Neuron (in vitro differentiated cells): ENCODE measurements around the gene ACACA.
"Not testable (repeated sequence)": the region's sequence is repeated elsewhere in the genome, so short reads cannot be mapped to it uniquely, and the experiment has no call there.

Experiments used
- H2AFZ ChIP-seq: one replicate; pipeline ENCODE4 v1.6.1; 2013; ENCODE audit warnings: low read depth, mild to moderate bottlenecking, inconsistent platforms, low read length, moderate library complexity
- H3K27me3 ChIP-seq: one replicate; pipeline ENCODE4 v1.6.1; 2013; ENCODE audit warnings: low read length; ENCODE audit not compliant: insufficient read depth
- H3K36me3 ChIP-seq: one replicate; pipeline ENCODE4 v1.6.1; 2013; ENCODE audit warnings: low read length; ENCODE audit not compliant: insufficient read depth
- H3K4me1 ChIP-seq: one replicate; pipeline ENCODE4 v1.6.1; 2013; ENCODE audit warnings: low read length; ENCODE audit not compliant: insufficient read depth
- H3K4me3 ChIP-seq: 2 replicates; pipeline ENCODE4 v1.5.1; 2013; ENCODE audit warnings: mild to moderate bottlenecking, low read length, moderate library complexity
- H3K9me3 ChIP-seq: one replicate; pipeline ENCODE4 v1.6.1; 2013; ENCODE audit warnings: low read length

Gene ACACA

DNA sequence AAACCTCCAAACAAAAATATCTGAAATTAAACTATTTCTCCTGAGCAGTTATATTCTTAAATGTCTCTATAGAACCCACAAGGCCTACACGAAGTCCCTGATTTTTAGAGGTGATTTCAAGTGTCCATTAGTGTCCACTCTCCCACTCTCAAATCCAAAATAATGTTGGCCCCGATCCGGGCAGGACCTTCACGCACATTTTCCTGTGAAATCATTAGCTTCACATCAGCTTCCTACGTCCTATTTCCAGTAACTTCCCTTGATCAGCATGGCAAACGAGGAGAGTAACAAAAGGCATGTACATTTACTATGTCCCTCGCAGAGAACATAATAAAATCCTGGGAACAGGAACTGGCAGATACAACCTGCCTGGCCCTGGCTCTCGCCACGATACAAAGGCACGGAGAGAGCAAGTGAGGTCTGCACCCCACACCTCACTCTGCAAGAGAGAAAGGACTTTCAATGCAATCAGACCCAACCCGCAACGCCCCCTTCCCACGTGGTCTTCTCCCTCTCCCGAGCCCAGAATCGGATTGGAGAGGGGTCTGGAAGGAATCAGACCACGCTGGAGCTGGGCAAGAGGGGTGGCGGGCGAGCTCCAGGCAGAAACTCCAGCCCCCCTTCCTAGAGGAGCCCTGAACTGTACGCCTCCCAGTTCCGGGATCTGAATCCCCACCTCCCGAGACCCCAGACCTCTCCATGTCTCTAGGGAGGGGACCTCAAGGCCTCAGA is 48.4 kb downstream of the ACACA start:
- peak overlapping the region; percentile 66 for H2AFZ ChIP-seq
- peaks cover 11% of the 10 kb centered on the region for H3K36me3 ChIP-seq
- H3K9me3 ChIP-seq = no peaks in the 10 kb centered on the region
- peaks cover 21% of the 10 kb centered on the region for H3K4me1 ChIP-seq
- peak overlapping the region; percentile 52 for H3K4me3 ChIP-seq
- H3K27me3 ChIP-seq = no peaks in the 10 kb centered on the region

GRCh38 chr17:37356796-37357569 is 49.7 kb downstream of the ACACA start:
- H3K27me3 ChIP-seq, H3K9me3 ChIP-seq, H2AFZ ChIP-seq: not testable (repeated sequence)
- Histone ChIP-seq H3K4me1 (peaks cover 21% of the 10 kb centered on the region), H3K36me3 (peaks cover 21% of the 10 kb centered on the region), H3K4me3 (peak overlapping the region; percentile 52)

DNA sequence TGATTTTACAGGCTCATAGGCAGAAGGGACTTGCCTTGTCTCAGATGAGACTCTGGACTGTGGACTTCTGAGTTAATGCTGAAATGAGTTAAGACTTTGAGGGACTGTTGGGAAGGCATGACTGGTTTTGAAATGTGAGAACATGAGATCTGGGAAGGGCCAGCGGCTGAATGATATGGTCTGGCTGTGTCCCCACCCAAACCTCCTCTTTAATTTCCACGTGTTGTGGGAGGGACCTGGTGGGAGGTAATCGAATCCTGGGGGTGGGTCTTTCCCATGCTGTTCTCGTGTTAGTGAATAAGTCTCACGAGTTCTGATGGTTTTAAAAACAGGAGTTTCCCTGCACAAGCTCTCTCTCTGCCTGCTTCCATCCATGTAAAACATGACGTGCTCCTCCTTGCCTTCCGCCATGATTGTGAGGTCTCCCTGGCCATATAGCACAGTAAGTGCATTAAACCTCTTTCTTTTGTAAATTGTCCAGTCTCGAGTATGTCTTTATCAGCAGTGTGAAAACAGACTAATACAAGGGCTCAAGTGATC is 59.7 kb downstream of the ACACA start:
- peaks cover 13% of the 10 kb centered on the region for H3K36me3 ChIP-seq
- not testable (repeated sequence) for H3K9me3 ChIP-seq, H2AFZ ChIP-seq, H3K4me1 ChIP-seq, H3K27me3 ChIP-seq, H3K4me3 ChIP-seq

GRCh38 chr17:37344519-37344918 is 62.1 kb downstream of the ACACA start:
- H3K27me3 ChIP-seq = no peaks in the 10 kb centered on the region
- no peak overlapping the region for H2AFZ ChIP-seq
- no peaks in the 10 kb centered on the region for H3K9me3 ChIP-seq
- no peaks in the 10 kb centered on the region for H3K4me1 ChIP-seq
- no peak overlapping the region for H3K4me3 ChIP-seq
- H3K36me3 ChIP-seq = peaks cover 9% of the 10 kb centered on the region

- Histone ChIP-seq H3K9me3 (no peaks in the 10 kb centered on the region), H3K36me3 (peaks cover 6% of the 10 kb centered on the region), H3K27me3 (no peaks in the 10 kb centered on the region), H3K4me3 (no peak overlapping the region), H2AFZ (no peak overlapping the region), H3K4me1 (no peaks in the 10 kb centered on the region)
Measured at GRCh38 chr17:37342589-37342988, 64.0 kb downstream of the ACACA start.

DNA sequence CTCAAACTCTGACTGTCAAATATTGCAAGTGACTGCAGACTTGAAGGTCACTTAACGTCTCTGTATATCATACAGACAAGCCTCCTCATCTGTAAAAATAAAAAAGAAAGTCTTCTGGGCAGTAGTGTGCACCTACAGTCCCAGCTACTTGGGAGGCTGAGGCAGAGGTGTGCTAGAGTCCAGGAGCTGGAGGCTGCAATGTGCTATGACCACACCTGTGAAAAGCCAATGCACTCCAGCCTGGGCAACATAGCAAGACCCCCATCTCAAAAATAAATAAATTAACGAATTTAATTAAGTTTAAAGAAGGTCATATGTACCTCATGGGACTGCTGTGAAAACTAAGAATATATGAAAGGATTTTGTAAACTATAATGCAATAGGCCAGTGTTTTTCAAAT is 65.8 kb downstream of the ACACA start:
- H3K4me3 ChIP-seq = no peak overlapping the region
- no peak overlapping the region for H2AFZ ChIP-seq
- no peaks in the 10 kb centered on the region for H3K9me3 ChIP-seq
- no peaks in the 10 kb centered on the region for H3K27me3 ChIP-seq
- H3K36me3 ChIP-seq = peaks cover 21% of the 10 kb centered on the region
- no peaks in the 10 kb centered on the region for H3K4me1 ChIP-seq

- peaks cover 14% of the 10 kb centered on the region for H3K36me3 ChIP-seq
- no peak overlapping the region for H3K4me3 ChIP-seq
- H3K27me3 ChIP-seq = no peaks in the 10 kb centered on the region
- no peaks in the 10 kb centered on the region for H3K4me1 ChIP-seq
- H2AFZ ChIP-seq = no peak overlapping the region
- H3K9me3 ChIP-seq = no peaks in the 10 kb centered on the region
Measured at GRCh38 chr17:37339321-37339720, 67.3 kb downstream of the ACACA start.

DNA sequence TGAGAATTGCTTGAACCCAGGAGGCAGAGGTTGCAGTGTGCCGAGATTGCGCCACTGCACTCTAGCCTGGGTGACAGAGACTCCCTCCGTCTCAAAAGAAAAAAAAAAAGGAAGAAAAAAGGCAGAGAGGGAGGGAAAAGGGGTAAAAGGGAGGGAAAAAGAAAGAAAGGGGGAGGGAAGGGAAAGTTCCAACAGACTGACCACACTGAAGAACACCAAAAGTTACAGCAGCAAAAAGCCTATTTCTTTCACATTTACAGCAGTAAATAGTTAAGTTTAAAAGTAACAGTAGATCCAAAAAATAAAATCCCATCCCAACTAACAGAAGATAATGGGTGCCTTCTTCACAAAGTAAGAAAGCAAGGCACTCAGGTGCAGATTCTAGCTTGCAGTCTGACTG is 67.8 kb downstream of the ACACA start:
- Histone ChIP-seq H3K4me1 (no peaks in the 10 kb centered on the region), H3K27me3 (no peaks in the 10 kb centered on the region), H2AFZ (no peak overlapping the region), H3K9me3 (no peaks in the 10 kb centered on the region), H3K36me3 (peaks cover 14% of the 10 kb centered on the region), H3K4me3 (no peak overlapping the region)

DNA sequence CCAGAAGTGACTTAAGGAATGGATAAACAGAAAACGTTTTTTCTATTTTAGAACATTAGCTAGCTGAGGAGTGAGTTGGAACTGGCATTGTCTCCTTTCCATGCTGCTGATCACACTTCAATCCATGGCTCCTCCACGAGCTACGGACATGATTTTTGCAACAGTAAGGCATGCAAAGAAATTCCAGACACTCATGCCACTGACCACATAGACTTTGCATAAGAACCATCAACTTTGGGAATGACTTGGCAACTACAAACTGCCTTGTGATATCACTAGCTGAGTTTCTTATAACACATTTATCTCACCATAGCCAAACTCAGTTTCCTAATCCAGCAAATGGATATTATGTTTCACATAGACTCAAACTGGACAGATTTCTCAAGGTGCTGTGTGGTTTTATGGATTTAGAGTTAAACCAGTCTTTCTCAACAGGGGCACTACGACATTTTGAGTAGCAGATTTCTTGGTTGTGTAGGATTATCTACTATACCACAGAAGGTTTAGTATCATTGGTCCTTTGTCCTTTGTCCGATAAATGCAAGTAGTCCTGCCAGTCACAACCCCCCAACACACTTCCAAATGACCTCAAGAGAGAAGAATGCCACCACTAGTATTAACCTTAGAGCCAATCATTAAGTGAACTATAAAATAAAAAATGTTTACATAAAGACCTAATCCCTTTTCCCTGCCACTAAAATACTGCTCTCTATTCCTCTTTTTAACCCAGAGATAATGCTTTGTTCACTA is 79.1 kb downstream of the ACACA start:
- Histone ChIP-seq H3K36me3 (peaks cover 35% of the 10 kb centered on the region), H2AFZ (no peak overlapping the region), H3K27me3 (no peaks in the 10 kb centered on the region), H3K4me3 (no peak overlapping the region), H3K9me3 (no peaks in the 10 kb centered on the region), H3K4me1 (no peaks in the 10 kb centered on the region)

DNA sequence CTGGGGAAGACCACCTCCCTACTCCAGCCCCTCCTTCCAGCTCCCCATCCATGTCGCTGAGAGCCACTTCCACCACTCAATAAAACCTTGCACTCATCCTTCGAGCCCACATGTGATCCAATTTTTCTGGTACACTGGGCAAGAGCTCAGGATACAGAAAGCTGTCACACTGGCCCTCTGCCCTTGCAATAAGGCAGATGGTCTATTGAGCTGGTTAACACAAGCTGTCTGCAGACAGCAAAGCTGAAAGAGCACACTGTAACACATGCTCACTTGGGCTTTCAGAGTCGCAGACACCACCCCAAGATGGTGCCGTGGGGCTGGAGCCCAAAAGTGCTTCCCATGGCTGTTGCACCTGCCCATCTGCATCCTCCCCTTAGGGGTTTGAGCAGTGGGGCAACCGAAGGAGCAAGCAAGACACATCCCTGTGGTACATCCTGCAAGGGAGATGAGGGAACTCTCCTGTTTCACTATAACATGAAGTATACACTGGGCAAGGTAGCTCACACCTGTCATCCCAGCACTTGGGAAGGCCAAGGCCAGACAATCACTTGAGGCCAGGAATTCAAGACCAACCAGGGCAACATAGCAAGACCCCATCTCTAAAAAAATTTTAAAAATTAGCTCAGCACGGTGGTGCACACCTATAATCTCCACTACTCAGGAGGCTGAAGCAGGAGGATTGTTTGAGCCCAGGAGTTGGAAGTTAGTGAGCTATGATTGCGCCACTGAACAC is 83.6 kb downstream of the ACACA start:
- Histone ChIP-seq H3K36me3 (peaks cover 19% of the 10 kb centered on the region), H3K9me3 (no peaks in the 10 kb centered on the region), H3K4me1 (no peaks in the 10 kb centered on the region), H3K27me3 (no peaks in the 10 kb centered on the region), H3K4me3 (no peak overlapping the region), H2AFZ (no peak overlapping the region)

GRCh38 chr17:37322106-37322505 is 84.5 kb downstream of the ACACA start:
- Histone ChIP-seq H2AFZ (no peak overlapping the region), H3K27me3 (no peaks in the 10 kb centered on the region), H3K36me3 (peaks cover 15% of the 10 kb centered on the region), H3K9me3 (no peaks in the 10 kb centered on the region), H3K4me3 (no peak overlapping the region), H3K4me1 (no peaks in the 10 kb centered on the region)

DNA sequence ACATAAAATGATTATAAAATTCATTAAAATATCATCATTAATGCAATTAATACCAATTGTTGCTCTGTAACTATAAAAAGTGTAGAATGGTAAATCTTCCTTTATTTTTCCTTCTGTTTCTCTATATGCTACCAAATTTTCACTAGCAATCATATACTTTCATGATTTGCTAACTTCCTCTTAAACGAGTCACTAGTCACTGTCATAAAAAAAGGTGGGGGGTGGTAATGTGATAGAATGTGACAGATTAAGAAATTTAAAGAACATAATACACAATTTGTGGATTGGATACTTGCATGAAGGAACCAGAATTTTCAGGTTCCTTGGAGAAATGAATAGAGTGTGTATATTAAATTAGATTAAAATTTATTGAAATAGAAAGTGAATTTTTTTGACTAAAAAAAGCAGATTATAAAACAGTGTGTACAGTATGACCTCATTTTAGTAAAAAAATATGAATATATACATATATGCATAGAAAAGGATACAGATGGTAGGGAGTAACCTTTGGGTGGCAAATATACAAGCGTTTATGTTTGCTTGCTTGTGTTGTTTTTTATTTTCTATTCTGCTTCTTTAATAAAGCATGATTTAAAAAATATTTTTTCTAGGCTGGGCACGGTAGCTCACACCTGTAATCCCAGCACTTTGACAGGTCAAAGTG is 87.6 kb downstream of the ACACA start:
- no peaks in the 10 kb centered on the region for H3K27me3 ChIP-seq
- H3K4me3 ChIP-seq = no peak overlapping the region
- no peak overlapping the region for H2AFZ ChIP-seq
- no peaks in the 10 kb centered on the region for H3K4me1 ChIP-seq
- H3K9me3 ChIP-seq = peaks cover 3% of the 10 kb centered on the region
- H3K36me3 ChIP-seq = peaks cover 18% of the 10 kb centered on the region
